ENCODE results near the gene C1orf87.
"Not testable (repeated sequence)": the region's sequence is repeated elsewhere in the genome, so short reads cannot be mapped to it uniquely, and the experiment has no call there.

The C1orf87 gene

GRCh38 chr1:59978026-59978425 is 95.5 kb downstream of the C1orf87 start:
- H3K4me1 Mint-ChIP-seq: no peaks in the 10 kb centered on the region
- DNase-seq (ENCODE audit: low spot score in 2 of 2): no peak
- no peak for ATAC-seq (replicated peaks; ENCODE audit: extremely low read depth, poor library complexity, severe bottlenecking)
- peaks cover 3% of the 10 kb centered on the region for H3K36me3 Mint-ChIP-seq (ENCODE audit: insufficient read depth)
- no peaks in the 10 kb centered on the region for H3K9me3 Mint-ChIP-seq
- no peak overlapping the region for H3K27ac Mint-ChIP-seq (ENCODE audit: low read depth)
- H3K27me3 Mint-ChIP-seq: peaks cover 39% of the 10 kb centered on the region
- H3K4me3 Mint-ChIP-seq: no peak overlapping the region

DNA sequence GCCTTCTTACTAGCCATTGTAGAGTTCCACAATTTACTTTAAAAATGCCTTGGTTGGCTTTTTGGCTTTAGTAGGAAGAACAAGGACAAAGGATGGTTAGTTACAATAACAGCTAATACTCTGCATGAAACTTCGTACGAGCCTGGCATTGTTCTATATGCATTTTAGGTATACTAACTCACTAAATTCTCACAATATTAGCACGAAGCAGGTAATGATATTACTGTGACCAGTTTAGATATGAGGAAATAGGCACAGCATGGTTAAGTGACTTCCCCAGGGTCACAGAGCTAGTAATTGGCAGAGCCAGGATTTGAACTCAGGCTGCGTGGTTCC is 96.5 kb downstream of the C1orf87 start:
- no peak overlapping the region for H3K27ac Mint-ChIP-seq (ENCODE audit: low read depth)
- peaks cover 49% of the 10 kb centered on the region for H3K27me3 Mint-ChIP-seq
- no peaks in the 10 kb centered on the region for H3K4me1 Mint-ChIP-seq
- no peak overlapping the region for H3K4me3 Mint-ChIP-seq
- ATAC-seq (replicated peaks; ENCODE audit: extremely low read depth, poor library complexity, severe bottlenecking) (no peak), DNase-seq (ENCODE audit: low spot score in 2 of 2) (no peak)
- peaks cover 3% of the 10 kb centered on the region for H3K36me3 Mint-ChIP-seq (ENCODE audit: insufficient read depth)
- H3K9me3 Mint-ChIP-seq: no peaks in the 10 kb centered on the region

DNA sequence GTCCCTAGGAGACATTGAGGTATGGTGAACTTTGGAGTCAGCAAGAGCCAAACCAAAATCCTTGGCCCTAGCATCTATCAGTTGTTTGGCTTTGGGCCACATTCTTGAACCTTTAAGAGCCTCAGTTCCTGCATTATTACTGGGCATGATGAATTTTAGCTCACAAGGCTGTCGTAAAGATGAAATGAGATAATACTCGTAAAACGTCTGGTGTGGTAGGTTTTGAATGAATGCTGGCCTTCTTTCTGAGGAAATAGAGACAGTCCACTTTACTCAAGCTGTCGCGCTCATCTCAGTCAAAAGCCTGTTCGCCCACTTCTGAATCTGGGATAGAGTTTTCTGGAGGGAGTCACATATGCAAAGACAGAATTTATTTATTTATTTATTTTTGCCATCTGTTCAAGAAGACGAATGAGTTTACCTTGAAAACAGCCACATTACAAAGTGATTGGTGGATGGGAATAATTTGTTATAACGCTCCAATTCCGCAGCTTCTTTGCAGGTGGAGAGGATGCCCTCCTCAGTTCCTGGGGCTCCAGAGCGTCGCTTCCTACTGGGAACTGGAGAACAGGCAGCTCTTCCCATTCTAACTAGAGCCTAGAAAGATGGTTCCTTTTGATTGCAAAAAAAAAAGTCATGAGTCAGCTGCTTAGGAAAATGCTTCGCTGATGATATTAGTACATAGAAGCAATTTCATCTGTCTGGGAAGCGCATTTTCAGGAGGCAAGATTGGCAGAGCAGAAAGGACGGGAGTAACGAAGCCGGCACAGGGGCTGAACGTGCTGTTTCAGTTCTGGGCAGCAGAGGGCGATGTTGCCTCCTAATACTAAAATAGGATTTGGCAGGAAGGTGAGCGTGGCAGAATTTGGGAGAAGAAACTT is 97.1 kb downstream of the C1orf87 start:
- H3K4me1 Mint-ChIP-seq: peaks cover 3% of the 10 kb centered on the region
- DNase-seq (ENCODE audit: low spot score in 2 of 2) (peak; percentile 16 to 27), ATAC-seq (replicated peaks; ENCODE audit: extremely low read depth, poor library complexity, severe bottlenecking) (no peak)
- no peak overlapping the region for H3K27ac Mint-ChIP-seq (ENCODE audit: low read depth)
- peaks cover 54% of the 10 kb centered on the region for H3K27me3 Mint-ChIP-seq
- H3K9me3 Mint-ChIP-seq: no peaks in the 10 kb centered on the region
- no peak overlapping the region for H3K4me3 Mint-ChIP-seq
- H3K36me3 Mint-ChIP-seq (ENCODE audit: insufficient read depth): peaks cover 4% of the 10 kb centered on the region

DNA sequence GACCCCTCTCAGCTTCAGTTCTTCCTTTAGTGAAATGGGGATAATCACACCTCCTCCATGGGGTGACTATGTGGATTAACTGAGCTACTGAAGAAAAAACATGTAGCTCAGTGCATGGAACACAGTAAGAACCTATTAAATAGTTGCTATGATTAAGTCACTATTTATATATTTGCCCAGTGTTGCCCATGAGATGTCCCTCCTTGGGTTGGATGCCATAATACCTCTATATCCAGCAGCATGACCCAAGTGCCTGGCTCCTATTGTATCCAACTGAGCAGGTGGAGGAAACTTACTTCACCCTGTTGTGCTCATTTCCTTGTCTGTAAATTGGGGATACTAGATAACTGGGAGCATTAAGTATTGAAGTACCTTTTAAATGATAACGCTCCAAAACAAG is 99.9 kb downstream of the C1orf87 start:
- Mint-ChIP-seq H3K4me1 (peaks cover 6% of the 10 kb centered on the region), H3K9me3 (no peaks in the 10 kb centered on the region), H3K27ac (ENCODE audit: low read depth) (no peak overlapping the region), H3K27me3 (peaks cover 61% of the 10 kb centered on the region), H3K36me3 (ENCODE audit: insufficient read depth) (peaks cover 2% of the 10 kb centered on the region), H3K4me3 (no peak overlapping the region)
- ATAC-seq (replicated peaks; ENCODE audit: extremely low read depth, poor library complexity, severe bottlenecking) (no peak), DNase-seq (ENCODE audit: low spot score in 2 of 2) (no peak)

DNA sequence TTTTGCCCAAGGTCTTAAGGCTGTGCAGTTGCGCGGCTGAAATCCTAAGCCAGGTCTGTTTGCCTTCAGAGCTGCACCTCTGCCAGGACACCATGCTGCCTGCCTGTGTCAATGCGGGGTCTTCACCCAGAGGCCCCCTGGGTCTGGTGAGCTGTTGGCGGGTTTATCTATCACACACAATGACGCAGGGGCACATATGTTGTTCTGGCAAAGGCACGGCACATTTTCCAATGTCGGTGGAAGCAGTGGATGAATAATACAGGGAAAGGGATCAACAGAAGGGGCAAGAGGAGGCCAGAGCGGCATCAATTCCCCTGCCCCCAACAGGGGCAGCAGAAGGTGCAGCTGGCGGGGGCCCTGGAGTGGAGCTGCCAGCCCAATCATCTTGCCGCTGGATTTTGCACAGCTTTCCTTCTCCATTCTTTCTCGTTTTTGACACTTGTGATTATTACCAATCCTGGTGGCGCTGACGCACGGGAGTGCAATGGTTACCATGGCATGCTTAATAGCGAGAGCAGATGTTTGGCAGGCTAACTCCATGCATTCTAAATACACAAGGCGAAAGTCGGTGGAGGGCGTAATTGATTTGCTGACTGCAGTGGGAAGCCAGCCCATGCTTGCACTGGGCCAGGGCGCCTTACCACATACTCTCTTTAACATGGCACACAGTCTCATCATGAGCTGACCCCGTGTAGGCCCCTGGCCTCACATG is 101.2 kb downstream of the C1orf87 start:
- no peak overlapping the region for H3K4me3 Mint-ChIP-seq
- H3K36me3 Mint-ChIP-seq (ENCODE audit: insufficient read depth): peaks cover 2% of the 10 kb centered on the region
- H3K27ac Mint-ChIP-seq (ENCODE audit: low read depth): no peak overlapping the region
- ATAC-seq (replicated peaks; ENCODE audit: extremely low read depth, poor library complexity, severe bottlenecking): no peak
- peaks cover 6% of the 10 kb centered on the region for H3K4me1 Mint-ChIP-seq
- DNase-seq (ENCODE audit: low spot score in 2 of 2): no peak
- peaks cover 66% of the 10 kb centered on the region for H3K27me3 Mint-ChIP-seq
- H3K9me3 Mint-ChIP-seq: no peaks in the 10 kb centered on the region

GRCh38 chr1:59971464-59971911 is 102.1 kb downstream of the C1orf87 start:
- Mint-ChIP-seq H3K4me1 (peaks cover 6% of the 10 kb centered on the region), H3K36me3 (ENCODE audit: insufficient read depth) (peaks cover 2% of the 10 kb centered on the region), H3K4me3 (no peak overlapping the region), H3K9me3 (no peaks in the 10 kb centered on the region), H3K27ac (ENCODE audit: low read depth) (no peak overlapping the region), H3K27me3 (peaks cover 59% of the 10 kb centered on the region)
- no peak for ATAC-seq (replicated peaks; ENCODE audit: extremely low read depth, poor library complexity, severe bottlenecking)
- no peak for DNase-seq (ENCODE audit: low spot score in 2 of 2)

DNA sequence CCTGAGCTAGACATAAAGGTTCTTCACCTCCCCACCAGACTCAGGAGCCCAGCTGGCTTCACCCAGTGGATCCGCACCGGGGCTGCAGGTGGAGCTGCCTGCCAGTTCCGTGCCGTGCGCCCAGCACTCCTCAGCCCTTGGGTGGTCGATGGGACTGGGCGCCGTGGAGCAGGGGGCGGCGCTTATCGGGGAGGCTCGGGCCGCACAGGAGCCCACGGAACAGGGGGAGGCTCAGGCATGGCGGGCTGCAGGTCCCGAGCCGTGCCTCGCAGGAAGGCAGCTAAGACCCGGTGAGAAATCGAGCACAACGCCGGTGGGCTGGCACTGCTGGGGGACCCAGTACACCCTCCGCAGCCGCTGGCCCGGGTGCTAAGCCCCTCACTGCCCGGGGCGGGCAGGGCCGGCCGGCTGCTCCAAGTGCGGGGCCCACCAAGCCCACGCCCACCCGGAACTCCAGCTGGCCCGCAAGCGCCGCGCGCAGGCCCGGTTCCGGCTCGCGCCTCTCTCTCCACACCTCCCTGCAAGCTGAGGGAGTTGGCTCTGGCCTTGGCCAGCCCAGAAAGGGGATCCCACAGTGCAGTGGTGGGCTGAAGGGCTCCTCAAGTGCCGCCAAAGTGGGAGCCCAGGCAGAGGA is 103.9 kb downstream of the C1orf87 start:
- not testable (repeated sequence) for H3K36me3 Mint-ChIP-seq (ENCODE audit: insufficient read depth); H3K4me3 Mint-ChIP-seq; DNase-seq (ENCODE audit: low spot score in 2 of 2); H3K4me1 Mint-ChIP-seq; ATAC-seq (replicated peaks; ENCODE audit: extremely low read depth, poor library complexity, severe bottlenecking); H3K27ac Mint-ChIP-seq (ENCODE audit: low read depth); H3K9me3 Mint-ChIP-seq
- H3K27me3 Mint-ChIP-seq: peaks cover 41% of the 10 kb centered on the region

GRCh38 chr1:59968746-59969145 is 104.8 kb downstream of the C1orf87 start:
- H3K36me3 Mint-ChIP-seq (ENCODE audit: insufficient read depth); H3K4me3 Mint-ChIP-seq; DNase-seq (ENCODE audit: low spot score in 2 of 2); H3K9me3 Mint-ChIP-seq; H3K4me1 Mint-ChIP-seq; ATAC-seq (replicated peaks; ENCODE audit: extremely low read depth, poor library complexity, severe bottlenecking); H3K27ac Mint-ChIP-seq (ENCODE audit: low read depth): not testable (repeated sequence)
- peaks cover 34% of the 10 kb centered on the region for H3K27me3 Mint-ChIP-seq

DNA sequence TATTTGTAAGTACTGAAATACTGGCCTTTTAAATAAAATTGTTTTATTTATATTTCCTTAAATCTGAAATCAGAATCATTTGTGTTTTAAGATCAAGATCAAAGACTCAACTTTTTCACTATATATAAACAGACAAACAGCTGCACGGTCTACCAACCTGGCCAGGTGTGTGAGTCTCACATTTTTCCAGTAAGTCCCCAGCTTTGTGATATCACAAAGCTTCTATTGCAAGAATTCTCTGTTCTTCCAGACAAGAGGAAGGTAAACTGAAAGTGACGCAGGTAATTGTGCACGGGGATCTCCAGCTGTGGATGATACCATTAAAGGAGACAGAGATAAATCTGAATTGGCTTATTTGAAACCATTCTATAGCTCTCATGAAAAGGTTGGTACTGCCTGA is 105.8 kb downstream of the C1orf87 start:
- ATAC-seq (replicated peaks; ENCODE audit: extremely low read depth, poor library complexity, severe bottlenecking) (no peak), DNase-seq (ENCODE audit: low spot score in 2 of 2) (no peak)
- peaks cover 24% of the 10 kb centered on the region for H3K27me3 Mint-ChIP-seq
- no peak overlapping the region for H3K27ac Mint-ChIP-seq (ENCODE audit: low read depth)
- peaks cover 6% of the 10 kb centered on the region for H3K4me1 Mint-ChIP-seq
- peaks cover 2% of the 10 kb centered on the region for H3K36me3 Mint-ChIP-seq (ENCODE audit: insufficient read depth)
- no peak overlapping the region for H3K4me3 Mint-ChIP-seq
- H3K9me3 Mint-ChIP-seq: no peaks in the 10 kb centered on the region

GRCh38 chr1:59967141-59967697 is 106.4 kb downstream of the C1orf87 start:
- H3K36me3 Mint-ChIP-seq (ENCODE audit: insufficient read depth): peaks cover 2% of the 10 kb centered on the region
- H3K9me3 Mint-ChIP-seq: no peaks in the 10 kb centered on the region
- H3K4me1 Mint-ChIP-seq: peaks cover 6% of the 10 kb centered on the region
- no peak overlapping the region for H3K27ac Mint-ChIP-seq (ENCODE audit: low read depth)
- DNase-seq (ENCODE audit: low spot score in 2 of 2): no peak
- no peak overlapping the region for H3K4me3 Mint-ChIP-seq
- ATAC-seq (replicated peaks; ENCODE audit: extremely low read depth, poor library complexity, severe bottlenecking): no peak
- peaks cover 19% of the 10 kb centered on the region for H3K27me3 Mint-ChIP-seq

GRCh38 chr1:59952065-59952464 is 121.5 kb downstream of the C1orf87 start:
- no peaks in the 10 kb centered on the region for H3K36me3 Mint-ChIP-seq (ENCODE audit: insufficient read depth)
- H3K9me3 Mint-ChIP-seq: no peaks in the 10 kb centered on the region
- DNase-seq (ENCODE audit: low spot score in 2 of 2) (no peak), ATAC-seq (replicated peaks; ENCODE audit: extremely low read depth, poor library complexity, severe bottlenecking) (no peak)
- H3K4me3 Mint-ChIP-seq: no peak overlapping the region
- H3K27me3 Mint-ChIP-seq: no peaks in the 10 kb centered on the region
- no peak overlapping the region for H3K27ac Mint-ChIP-seq (ENCODE audit: low read depth)
- H3K4me1 Mint-ChIP-seq: no peaks in the 10 kb centered on the region

GRCh38 chr1:59949648-59950047 is 123.9 kb downstream of the C1orf87 start:
- H3K27ac Mint-ChIP-seq (ENCODE audit: low read depth): no peak overlapping the region
- ATAC-seq (replicated peaks; ENCODE audit: extremely low read depth, poor library complexity, severe bottlenecking) (no peak), DNase-seq (ENCODE audit: low spot score in 2 of 2) (no peak)
- no peaks in the 10 kb centered on the region for H3K4me1 Mint-ChIP-seq
- no peaks in the 10 kb centered on the region for H3K9me3 Mint-ChIP-seq
- no peak overlapping the region for H3K4me3 Mint-ChIP-seq
- H3K36me3 Mint-ChIP-seq (ENCODE audit: insufficient read depth): no peaks in the 10 kb centered on the region
- H3K27me3 Mint-ChIP-seq: no peaks in the 10 kb centered on the region

All from central memory CD8-positive, alpha-beta T cell (primary cell).